ENCODE results near the gene NADSYN1.

NADSYN1 gene

GRCh38 chr11:71485466-71485865, 32.5 kb downstream of the NADSYN1 start:
- TF ChIP-seq CTCF (IDR thresholded peaks at IDR 0.05; ENCODE audit: low read depth, low read length): no peak
- H3K4me3 ChIP-seq (ENCODE audit: low read depth, low read length): no peak overlapping the region

GRCh38 chr11:71486320-71486719, 33.3 kb downstream of the NADSYN1 start:
- H3K4me3 ChIP-seq (ENCODE audit: low read depth, low read length): no peak overlapping the region
- TF ChIP-seq CTCF (IDR thresholded peaks at IDR 0.05; ENCODE audit: low read depth, low read length): no peak

- TF ChIP-seq CTCF (IDR thresholded peaks at IDR 0.05; ENCODE audit: low read depth, low read length): no peak
- H3K4me3 ChIP-seq (ENCODE audit: low read depth, low read length): no peak overlapping the region
Measured at GRCh38 chr11:71488681-71489270, 35.8 kb downstream of the NADSYN1 start.

- H3K4me3 ChIP-seq (ENCODE audit: low read depth, low read length): no peak overlapping the region
- no peak for TF ChIP-seq CTCF (IDR thresholded peaks at IDR 0.05; ENCODE audit: low read depth, low read length)
Measured at GRCh38 chr11:71489311-71490043, 36.5 kb downstream of the NADSYN1 start.

- no peak for TF ChIP-seq CTCF (IDR thresholded peaks at IDR 0.05; ENCODE audit: low read depth, low read length)
- H3K4me3 ChIP-seq (ENCODE audit: low read depth, low read length): no peak overlapping the region
Measured at GRCh38 chr11:71490044-71490730, 37.2 kb downstream of the NADSYN1 start.

- TF ChIP-seq CTCF (IDR thresholded peaks at IDR 0.05; ENCODE audit: low read depth, low read length): no peak
- no peak overlapping the region for H3K4me3 ChIP-seq (ENCODE audit: low read depth, low read length)
Measured at GRCh38 chr11:71490731-71491390, 37.9 kb downstream of the NADSYN1 start.

Data from WI38 (cell line).